CD14-positive monocyte (primary cell): ENCODE measurements around the gene ZPR1. TPM values are rescaled to one million over a fixed set of nuclear protein-coding genes. Genes with fewer than 3 reads are reported as not detected.

Source experiments
- DNase-seq, 3 donors: peaks; one replicate each; pipeline ENCODE4 v3.0.0-alpha.2; 2011 to 2022
- H2AFZ ChIP-seq: 2 replicates; pipeline ENCODE4 v1.6.0; 2012; ENCODE audit warnings: mild to moderate bottlenecking, low read depth, low read length, inconsistent platforms; ENCODE audit not compliant: insufficient read depth, poor library complexity, severe bottlenecking
- H3K27ac ChIP-seq, 2 donors: 1 replicate in 1 of 2; 2 replicates in 1 of 2; pipeline ENCODE4 v1.5.1; 2012 to 2013; ENCODE audit warnings: low read length in 2 of 2, control low read depth in 1 of 2, inconsistent platforms in 1 of 2, low read depth in 1 of 2, mild to moderate bottlenecking in 1 of 2
- H3K27me3 ChIP-seq, 2 donors: one replicate each; pipeline versions ENCODE4 v1.6.0 to v1.6.1; 2011 to 2013; ENCODE audit warnings: low read length in 2 of 2; ENCODE audit not compliant: control insufficient read depth in 2 of 2, insufficient read depth in 2 of 2
- H3K36me3 ChIP-seq, 2 donors: replicated peaks in 1 of 2; 1 replicate in 1 of 2; 2 replicates in 1 of 2; pipeline versions ENCODE4 v1.5.1 to v1.6.1; 2012 to 2013; ENCODE audit warnings: low read length in 2 of 2, control low read depth in 1 of 2, inconsistent platforms in 1 of 2, mild to moderate bottlenecking in 1 of 2; ENCODE audit not compliant: insufficient read depth in 2 of 2, control insufficient read depth in 1 of 2
- H3K4me1 ChIP-seq, 2 donors: 1 replicate in 1 of 2; 2 replicates in 1 of 2; pipeline versions ENCODE4 v1.5.1 to v1.6.1; 2012 to 2013; ENCODE audit warnings: low read length in 2 of 2, control low read depth in 1 of 2, inconsistent platforms in 1 of 2, mild to moderate bottlenecking in 1 of 2, moderate library complexity in 1 of 2; ENCODE audit not compliant: insufficient read depth in 2 of 2, control insufficient read depth in 1 of 2
- H3K4me2 ChIP-seq: replicated peaks from 2 replicates; pipeline ENCODE3; 2012; ENCODE audit warnings: low read length, moderate library complexity, mild to moderate bottlenecking; ENCODE audit not compliant: poor library complexity, severe bottlenecking; ENCODE audit errors: extremely low read depth
- H3K4me3 ChIP-seq, 3 experiments: fragments of 200-600 bp in 1 of 3; sonication (generic) in 1 of 3; replicated peaks in 1 of 3; 1 replicate in 2 of 3; 2 replicates in 1 of 3; pipeline ENCODE4 v1.5.1; 2011 to 2013; ENCODE audit warnings: low read length in 3 of 3, mild to moderate bottlenecking in 3 of 3, control low read depth in 2 of 3, low read depth in 2 of 3, inconsistent platforms in 1 of 3, moderate library complexity in 1 of 3
- H3K79me2 ChIP-seq: 2 replicates; pipeline ENCODE4 v1.6.0; 2012; ENCODE audit warnings: mild to moderate bottlenecking, control low read depth, inconsistent platforms, low read length, moderate library complexity; ENCODE audit not compliant: insufficient read depth
- H3K9ac ChIP-seq: 2 replicates; pipeline ENCODE4 v1.6.0; 2017; ENCODE audit warnings: low read length, mild to moderate bottlenecking; ENCODE audit not compliant: insufficient read depth, poor library complexity, severe bottlenecking
- H3K9me3 ChIP-seq, 2 donors: replicated peaks in 1 of 2; 1 replicate in 1 of 2; 2 replicates in 1 of 2; pipeline versions ENCODE4 v1.5.1 to v1.6.1; 2012 to 2013; ENCODE audit warnings: low read length in 2 of 2, control low read depth in 1 of 2; ENCODE audit not compliant: control insufficient read depth in 1 of 2, insufficient read depth in 1 of 2
- H4K20me1 ChIP-seq: 2 replicates; pipeline ENCODE4 v1.6.0; 2012; ENCODE audit warnings: mild to moderate bottlenecking, low read length, control low read depth, moderate library complexity; ENCODE audit not compliant: insufficient read depth
- H3K27ac Mint-ChIP-seq, 7 donors: one replicate each; pipeline ENCODE4 v1.8.0; 2020; ENCODE audit warnings: mild to moderate bottlenecking in 7 of 7, mixed read lengths in 7 of 7, moderate library complexity in 6 of 7, inconsistent platforms in 2 of 7
- H3K27me3 Mint-ChIP-seq, 3 donors: one replicate each; pipeline ENCODE4 v1.8.0; 2021 to 2022; ENCODE audit warnings: low read depth in 3 of 3, mild to moderate bottlenecking in 3 of 3, mixed read lengths in 3 of 3, moderate library complexity in 3 of 3, inconsistent platforms in 1 of 3
- H3K36me3 Mint-ChIP-seq, 2 donors: one replicate each; pipeline ENCODE4 v1.8.0; 2020; ENCODE audit warnings: mixed read lengths in 2 of 2, inconsistent platforms in 1 of 2, mild to moderate bottlenecking in 1 of 2
- H3K4me1 Mint-ChIP-seq: one replicate; pipeline ENCODE4 v1.8.0; 2020; ENCODE audit warnings: mild to moderate bottlenecking, mixed read lengths
- H3K4me3 Mint-ChIP-seq, 2 donors: one replicate each; pipeline ENCODE4 v1.8.0; 2020; ENCODE audit warnings: mild to moderate bottlenecking in 2 of 2, mixed read lengths in 2 of 2, moderate library complexity in 1 of 2
- H3K9me3 Mint-ChIP-seq, 7 donors: one replicate each; pipeline ENCODE4 v1.8.0; 2020 to 2022; ENCODE audit warnings: mixed read lengths in 7 of 7, mild to moderate bottlenecking in 6 of 7, moderate library complexity in 6 of 7, inconsistent platforms in 2 of 7
- CTCF ChIP-seq: fragments of 200-600 bp; IDR thresholded peaks from one replicate; pipeline ENCODE4 v1.8.0; 2022; ENCODE audit warnings: antibody characterized with exemption, mild to moderate bottlenecking
- WGBS: methylation state at CpG from one replicate; pipeline ENCODE4 v1.1.5; 2013; ENCODE audit warnings: missing lambda C conversion rate; ENCODE audit not compliant: insufficient coverage; 5-methylcytosine and 5-hydroxymethylcytosine counted together
- intact Hi-C, 2 donors: fragments of 100-400 bp; cut with micrococcal nuclease; formaldehyde crosslinking; loops; one replicate each; pipeline versions ENCODE4 v1.15.0 to v1.15.1; 2023
- polyA plus RNA-seq, 3 donors: library from polyadenylated mRNA; depleted of rRNA in 1 of 3; unstranded in 2 of 3; stranded (reverse) in 1 of 3; fragments of 300-500 nt in 2 of 3; fragments of >200 nt in 1 of 3; fragmentation: Illumina TruSeq in 2 of 3; gene quantifications; 1 replicate in 2 of 3; 2 replicates in 1 of 3; pipeline ENCODE4 v1.2.3, GENCODE V29; 2012 to 2021

Gene ZPR1
- polyA plus RNA-seq, 3 donors: 24.4 to 35.5 (median 35.2) TPM

GRCh38 chr11:116822575-116822974 is 34.8 kb upstream of the ZPR1 start:
- no peaks in the 10 kb centered on the region for H3K4me1 Mint-ChIP-seq
- H3K4me2 ChIP-seq: no peak overlapping the region
- H3K36me3 ChIP-seq: no peaks in the 10 kb centered on the region
- no peaks in the 10 kb centered on the region for H4K20me1 ChIP-seq
- H3K27ac ChIP-seq: no peak overlapping the region
- H3K27me3 Mint-ChIP-seq: peaks cover 0 to 2% (median 0%) of the 10 kb centered on the region in 3 donors
- H3K4me1 ChIP-seq: no peaks in the 10 kb centered on the region
- H3K9me3 Mint-ChIP-seq: no peaks in the 10 kb centered on the region
- no peaks in the 10 kb centered on the region for H3K36me3 Mint-ChIP-seq
- no peak for TF ChIP-seq CTCF
- intact Hi-C loops: no loop called here
- H3K4me3 Mint-ChIP-seq: no peak overlapping the region
- H3K27ac Mint-ChIP-seq: no peak overlapping the region
- H3K27me3 ChIP-seq: no peaks in the 10 kb centered on the region
- no peak overlapping the region for H3K9ac ChIP-seq
- no peak overlapping the region for H2AFZ ChIP-seq
- no peaks in the 10 kb centered on the region for H3K79me2 ChIP-seq
- H3K9me3 ChIP-seq: no peaks in the 10 kb centered on the region
- 83% methylated on average over 5 of the region's 5 CpGs for WGBS
- no peak overlapping the region for H3K4me3 ChIP-seq
- no peak for DNase-seq

- Mint-ChIP-seq H3K36me3 (no peaks in the 10 kb centered on the region), H3K4me1 (no peaks in the 10 kb centered on the region), H3K27ac (no peak overlapping the region), H3K27me3 (peaks cover 0 to 2% (median 0%) of the 10 kb centered on the region in 3 donors), H3K9me3 (no peaks in the 10 kb centered on the region), H3K4me3 (no peak overlapping the region)
- no peak for DNase-seq
- Histone ChIP-seq H3K4me2 (no peak overlapping the region), H3K36me3 (no peaks in the 10 kb centered on the region), H2AFZ (no peak overlapping the region), H3K79me2 (no peaks in the 10 kb centered on the region), H3K9ac (no peak overlapping the region), H4K20me1 (no peaks in the 10 kb centered on the region), H3K4me1 (no peaks in the 10 kb centered on the region), H3K27ac (no peak overlapping the region), H3K27me3 (no peaks in the 10 kb centered on the region), H3K4me3 (no peak overlapping the region), H3K9me3 (no peaks in the 10 kb centered on the region)
- WGBS: 97% methylated on average over 47 of the region's 51 CpGs
- intact Hi-C loops: no loop called here
- TF ChIP-seq CTCF: no peak
These were observed 33.5 kb upstream of the ZPR1 start for GRCh38 chr11:116821050-116821918.
